KMS-11 (cell line): ENCODE data around the gene LEPROT.

ENCODE experiments used
- H2AFZ ChIP-seq: fragments of 200-600 bp; sonication (generic); 2 replicates; pipeline ENCODE4 v1.6.1; 2016; ENCODE audit warnings: antibody characterized with exemption, mixed run types, low read depth
- H3K27ac ChIP-seq: fragments of 200-600 bp; sonication (generic); 2 replicates; pipeline ENCODE4 v1.6.1; 2016; ENCODE audit warnings: mild to moderate bottlenecking, mixed run types
- H3K27me3 ChIP-seq: fragments of 200-600 bp; sonication (generic); 2 replicates; pipeline ENCODE4 v1.6.1; 2017; ENCODE audit warnings: mild to moderate bottlenecking, low read depth, mixed run types, moderate library complexity; ENCODE audit not compliant: insufficient read depth
- H3K36me3 ChIP-seq: fragments of 200-600 bp; sonication (generic); 2 replicates; pipeline ENCODE4 v1.6.1; 2017; ENCODE audit warnings: mild to moderate bottlenecking, mixed run types; ENCODE audit not compliant: insufficient read depth
- H3K4me1 ChIP-seq: fragments of 200-600 bp; sonication (generic); 2 replicates; pipeline ENCODE4 v1.6.1; 2016; ENCODE audit warnings: mild to moderate bottlenecking, low read depth, mixed run types; ENCODE audit not compliant: poor library complexity, severe bottlenecking
- H3K4me2 ChIP-seq: fragments of 200-600 bp; sonication (generic); 2 replicates; pipeline ENCODE4 v1.7.0; 2016; ENCODE audit warnings: mild to moderate bottlenecking, mixed run types
- H3K4me3 ChIP-seq: fragments of 200-600 bp; sonication (generic); IDR thresholded peaks from 2 replicates; pipeline ENCODE4 v1.6.1; 2017; ENCODE audit warnings: low read depth, low read length, mixed read lengths; ENCODE audit not compliant: insufficient read depth
- H3K79me2 ChIP-seq: fragments of 200-600 bp; sonication (generic); 2 replicates; pipeline ENCODE4 v1.6.1; 2016; ENCODE audit warnings: low read depth, mixed run types; ENCODE audit not compliant: insufficient read depth
- H3K9ac ChIP-seq: fragments of 200-600 bp; sonication (generic); 2 replicates; pipeline ENCODE4 v1.6.1; 2016; ENCODE audit warnings: mild to moderate bottlenecking, mixed run types
- H4K20me1 ChIP-seq: fragments of 200-600 bp; sonication (generic); 2 replicates; pipeline ENCODE4 v1.6.1; 2016; ENCODE audit warnings: mild to moderate bottlenecking, mixed run types; ENCODE audit not compliant: insufficient read depth
- CTCF ChIP-seq: fragments of 200-600 bp; sonication (generic); conservative IDR thresholded peaks from 2 replicates; pipeline ENCODE4 v1.6.1; 2017; ENCODE audit warnings: low read depth, mild to moderate bottlenecking, antibody characterized with exemption, low read length, moderate library complexity, mixed read lengths

LEPROT gene

GRCh38 chr1:65398083-65398482 lies 22.4 kb upstream of the LEPROT start:
- Histone ChIP-seq H4K20me1 (no peaks in the 10 kb centered on the region), H3K9ac (no peak overlapping the region), H3K79me2 (no peaks in the 10 kb centered on the region), H3K4me3 (no peak overlapping the region), H3K27me3 (no peaks in the 10 kb centered on the region), H3K36me3 (no peaks in the 10 kb centered on the region), H3K4me2 (no peak overlapping the region), H3K4me1 (peaks cover 7% of the 10 kb centered on the region), H2AFZ (no peak overlapping the region), H3K27ac (no peak overlapping the region)
- no peak for TF ChIP-seq CTCF

GRCh38 chr1:65399003-65399402 lies 21.5 kb upstream of the LEPROT start:
- H3K27me3 ChIP-seq, result no peaks in the 10 kb centered on the region
- no peak overlapping the region for H3K4me3 ChIP-seq
- no peak for TF ChIP-seq CTCF
- no peak overlapping the region for H3K4me2 ChIP-seq
- no peaks in the 10 kb centered on the region for H3K36me3 ChIP-seq
- H3K9ac ChIP-seq, result no peak overlapping the region
- H2AFZ ChIP-seq, result no peak overlapping the region
- no peaks in the 10 kb centered on the region for H3K79me2 ChIP-seq
- H3K27ac ChIP-seq, result no peak overlapping the region
- peaks cover 7% of the 10 kb centered on the region for H3K4me1 ChIP-seq
- no peaks in the 10 kb centered on the region for H4K20me1 ChIP-seq

GRCh38 chr1:65401612-65402011 lies 18.9 kb upstream of the LEPROT start:
- Histone ChIP-seq H3K4me3 (no peak overlapping the region), H3K27me3 (no peaks in the 10 kb centered on the region), H3K79me2 (no peaks in the 10 kb centered on the region), H3K9ac (no peak overlapping the region), H4K20me1 (no peaks in the 10 kb centered on the region), H3K27ac (no peak overlapping the region), H3K36me3 (no peaks in the 10 kb centered on the region), H3K4me1 (no peaks in the 10 kb centered on the region), H2AFZ (no peak overlapping the region), H3K4me2 (no peak overlapping the region)
- TF ChIP-seq CTCF, result no peak

GRCh38 chr1:65404941-65405340 lies 15.5 kb upstream of the LEPROT start:
- no peaks in the 10 kb centered on the region for H3K27me3 ChIP-seq
- H3K27ac ChIP-seq, result no peak overlapping the region
- H3K36me3 ChIP-seq, result no peaks in the 10 kb centered on the region
- H4K20me1 ChIP-seq, result no peaks in the 10 kb centered on the region
- TF ChIP-seq CTCF, result no peak
- H2AFZ ChIP-seq, result no peak overlapping the region
- H3K9ac ChIP-seq, result no peak overlapping the region
- no peaks in the 10 kb centered on the region for H3K4me1 ChIP-seq
- no peak overlapping the region for H3K4me2 ChIP-seq
- no peak overlapping the region for H3K4me3 ChIP-seq
- no peaks in the 10 kb centered on the region for H3K79me2 ChIP-seq

- no peaks in the 10 kb centered on the region for H3K4me1 ChIP-seq
- no peaks in the 10 kb centered on the region for H3K79me2 ChIP-seq
- no peak for TF ChIP-seq CTCF
- no peaks in the 10 kb centered on the region for H4K20me1 ChIP-seq
- no peak overlapping the region for H3K4me3 ChIP-seq
- H2AFZ ChIP-seq, result no peak overlapping the region
- H3K27ac ChIP-seq, result no peak overlapping the region
- H3K36me3 ChIP-seq, result no peaks in the 10 kb centered on the region
- no peak overlapping the region for H3K4me2 ChIP-seq
- H3K27me3 ChIP-seq, result no peaks in the 10 kb centered on the region
- H3K9ac ChIP-seq, result no peak overlapping the region
These were observed 12.6 kb upstream of the LEPROT start for GRCh38 chr1:65407877-65408276.
